AG04449 (cell line): ENCODE results near the gene IPP.
A peak's percentile ranks its signal among the peaks of the same experiment; 100 is the strongest.

Experiments used
- CTCF ChIA-PET: fragments of 350-600 bp; formaldehyde crosslinking; extraction: SDS; loops from one replicate; lab custom pipeline; 2021; ENCODE audit warnings: antibody characterized with exemption; lab: Yijun Ruan, JAX
- POLR2A ChIA-PET: fragments of 400-600, 350-600 bp; formaldehyde crosslinking; extraction: SDS; loops from one replicate; lab custom pipeline; 2020; ENCODE audit warnings: antibody characterized with exemption, inconsistent platforms; lab: Yijun Ruan, JAX
- DNase-seq: peaks from one replicate; pipeline ENCODE4 v3.0.0-alpha.2; 2010; ENCODE audit warnings: low read depth, low spot score
- H3K4me3 ChIP-seq: 2 replicates; pipeline ENCODE4 v1.5.1; 2011; ENCODE audit warnings: low read depth, mild to moderate bottlenecking, control low read depth, low read length
- CTCF ChIP-seq: IDR thresholded peaks from one replicate; pipeline ENCODE4 v1.5.1; 2011; ENCODE audit warnings: mild to moderate bottlenecking, moderate library complexity, low read length, control low read depth, inconsistent platforms; ENCODE audit not compliant: insufficient read depth; ENCODE audit errors: missing control alignments

Gene IPP

GRCh38 chr1:45654540-45655280 is 95.7 kb downstream of the IPP start:
- H3K4me3 ChIP-seq, result no peak overlapping the region
- ChIA-PET CTCF (interaction anchor here (1.0 to 1.9 kb wide), 5 partner anchors 8 to 226 kb away, joined by 3 to 8 read pairs (median 4); no protein-coding TSS in a partner anchor), POLR2A (no interaction called here)
- DNase-seq, result peak; percentile 7
- no peak for TF ChIP-seq CTCF
